Progenitor cell of endocrine pancreas (in vitro differentiated cells): ENCODE measurements around the gene IGFBP4. TPM values are rescaled to one million over a fixed set of nuclear protein-coding genes. Genes with fewer than 3 reads are reported as not detected.

Source experiments
- DNase-seq: peaks from one replicate; pipeline ENCODE4 v3.0.0; 2021; ENCODE audit warnings: low spot score; ENCODE audit not compliant: unreplicated experiment
- H3K27ac Mint-ChIP-seq: 2 replicates; pipeline ENCODE4 v1.8.0; 2021; ENCODE audit warnings: mild to moderate bottlenecking, moderate library complexity, mixed read lengths
- H3K27me3 Mint-ChIP-seq: 2 replicates; pipeline ENCODE4 v1.8.0; 2021; ENCODE audit warnings: mixed read lengths
- H3K36me3 Mint-ChIP-seq: 2 replicates; pipeline ENCODE4 v1.8.0; 2022; ENCODE audit warnings: mixed read lengths; ENCODE audit not compliant: insufficient read depth
- H3K4me1 Mint-ChIP-seq: 2 replicates; pipeline ENCODE4 v1.8.0; 2021; ENCODE audit warnings: low read depth, mixed read lengths
- H3K4me3 Mint-ChIP-seq: 2 replicates; pipeline ENCODE4 v1.8.0; 2021; ENCODE audit warnings: low read depth, mild to moderate bottlenecking, moderate library complexity, mixed read lengths
- H3K9me3 Mint-ChIP-seq: 2 replicates; pipeline ENCODE4 v1.8.0; 2021; ENCODE audit warnings: low read depth, mixed read lengths
- total RNA-seq: library from RNA; stranded (reverse); gene quantifications from 2 replicates; pipeline ENCODE4 v1.2.1, GENCODE V29; 2021
- TF ChIP-seq, protein P1 (sequence below): fragments of 200-600 bp; sonication (generic); IDR thresholded peaks from one replicate; pipeline ENCODE4 v1.5.0; 2021; ENCODE audit warnings: antibody characterized with exemption, mild to moderate bottlenecking; ENCODE audit not compliant: unreplicated experiment

Gene IGFBP4
- total RNA-seq, 1 donor from 2014 or later, result 3.6 TPM

DNA sequence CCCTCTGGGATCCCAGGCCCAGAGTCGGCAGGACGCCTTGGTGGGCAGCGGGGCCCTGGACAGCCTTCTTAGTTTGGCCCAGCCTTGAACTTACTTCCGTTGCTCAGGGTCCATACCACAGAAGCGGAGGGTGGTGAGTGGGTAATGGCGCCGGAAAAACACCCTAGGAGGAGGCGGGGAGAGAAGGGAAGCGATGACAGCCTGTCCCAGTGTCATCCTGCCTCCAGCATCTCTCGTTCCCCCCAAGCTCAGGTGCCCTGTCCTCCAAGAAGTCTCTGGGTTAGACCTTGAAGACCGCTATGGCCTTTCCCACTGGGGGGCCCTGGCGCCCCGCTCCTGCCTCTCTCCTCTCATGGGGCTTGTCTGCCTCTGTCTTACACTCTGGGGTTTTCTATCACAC, 35.2 kb downstream of the IGFBP4 start:
- no peaks in the 10 kb centered on the region for H3K4me1 Mint-ChIP-seq
- no peak overlapping the region for H3K4me3 Mint-ChIP-seq
- no peaks in the 10 kb centered on the region for H3K36me3 Mint-ChIP-seq
- H3K9me3 Mint-ChIP-seq, result no peaks in the 10 kb centered on the region
- DNase-seq, result no peak
- TF ChIP-seq, protein P1, sequence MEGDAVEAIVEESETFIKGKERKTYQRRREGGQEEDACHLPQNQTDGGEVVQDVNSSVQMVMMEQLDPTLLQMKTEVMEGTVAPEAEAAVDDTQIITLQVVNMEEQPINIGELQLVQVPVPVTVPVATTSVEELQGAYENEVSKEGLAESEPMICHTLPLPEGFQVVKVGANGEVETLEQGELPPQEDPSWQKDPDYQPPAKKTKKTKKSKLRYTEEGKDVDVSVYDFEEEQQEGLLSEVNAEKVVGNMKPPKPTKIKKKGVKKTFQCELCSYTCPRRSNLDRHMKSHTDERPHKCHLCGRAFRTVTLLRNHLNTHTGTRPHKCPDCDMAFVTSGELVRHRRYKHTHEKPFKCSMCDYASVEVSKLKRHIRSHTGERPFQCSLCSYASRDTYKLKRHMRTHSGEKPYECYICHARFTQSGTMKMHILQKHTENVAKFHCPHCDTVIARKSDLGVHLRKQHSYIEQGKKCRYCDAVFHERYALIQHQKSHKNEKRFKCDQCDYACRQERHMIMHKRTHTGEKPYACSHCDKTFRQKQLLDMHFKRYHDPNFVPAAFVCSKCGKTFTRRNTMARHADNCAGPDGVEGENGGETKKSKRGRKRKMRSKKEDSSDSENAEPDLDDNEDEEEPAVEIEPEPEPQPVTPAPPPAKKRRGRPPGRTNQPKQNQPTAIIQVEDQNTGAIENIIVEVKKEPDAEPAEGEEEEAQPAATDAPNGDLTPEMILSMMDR, result no peak
- H3K27me3 Mint-ChIP-seq, result peaks cover 3% of the 10 kb centered on the region
- no peak overlapping the region for H3K27ac Mint-ChIP-seq

DNA sequence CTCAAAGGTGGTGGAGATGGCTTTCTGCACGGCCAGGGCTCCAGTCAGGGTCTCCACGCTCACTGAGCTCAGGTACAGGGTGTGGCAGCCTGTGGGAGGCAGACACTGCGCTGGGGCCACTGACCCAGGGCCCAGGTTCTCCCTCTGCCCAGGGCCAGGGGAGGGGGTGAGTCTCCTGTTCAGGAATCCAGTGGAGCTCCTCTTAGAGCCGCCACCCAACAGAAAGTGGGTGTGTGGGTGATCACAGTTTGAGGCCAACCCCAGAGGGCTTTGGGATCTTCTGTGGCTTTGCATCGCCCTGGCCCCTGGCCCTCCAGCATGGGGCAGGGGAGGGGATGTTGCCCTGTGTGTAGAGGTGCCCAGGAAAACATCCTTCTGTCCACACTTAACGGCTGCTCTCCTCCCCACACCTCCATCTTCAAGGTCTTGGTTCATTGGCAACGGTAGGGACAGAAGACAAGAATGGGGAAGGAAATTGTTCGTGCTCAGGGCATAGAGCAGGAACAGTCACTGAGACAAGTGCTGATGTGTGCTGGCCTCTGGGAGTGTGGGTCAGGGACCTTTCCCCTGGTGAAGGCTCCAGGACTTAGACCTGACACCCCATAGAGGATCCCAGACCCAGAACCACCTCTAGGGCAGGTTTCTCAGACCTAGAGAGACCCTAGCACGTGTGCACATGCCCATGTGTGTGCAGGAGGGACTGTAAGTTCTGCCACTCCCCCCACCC, 36.7 kb downstream of the IGFBP4 start:
- no peaks in the 10 kb centered on the region for H3K36me3 Mint-ChIP-seq
- no peak overlapping the region for H3K4me3 Mint-ChIP-seq
- H3K9me3 Mint-ChIP-seq, result no peaks in the 10 kb centered on the region
- H3K4me1 Mint-ChIP-seq, result no peaks in the 10 kb centered on the region
- DNase-seq, result no peak
- TF ChIP-seq, protein P1, result no peak
- no peak overlapping the region for H3K27ac Mint-ChIP-seq
- peaks cover 5% of the 10 kb centered on the region for H3K27me3 Mint-ChIP-seq

DNA sequence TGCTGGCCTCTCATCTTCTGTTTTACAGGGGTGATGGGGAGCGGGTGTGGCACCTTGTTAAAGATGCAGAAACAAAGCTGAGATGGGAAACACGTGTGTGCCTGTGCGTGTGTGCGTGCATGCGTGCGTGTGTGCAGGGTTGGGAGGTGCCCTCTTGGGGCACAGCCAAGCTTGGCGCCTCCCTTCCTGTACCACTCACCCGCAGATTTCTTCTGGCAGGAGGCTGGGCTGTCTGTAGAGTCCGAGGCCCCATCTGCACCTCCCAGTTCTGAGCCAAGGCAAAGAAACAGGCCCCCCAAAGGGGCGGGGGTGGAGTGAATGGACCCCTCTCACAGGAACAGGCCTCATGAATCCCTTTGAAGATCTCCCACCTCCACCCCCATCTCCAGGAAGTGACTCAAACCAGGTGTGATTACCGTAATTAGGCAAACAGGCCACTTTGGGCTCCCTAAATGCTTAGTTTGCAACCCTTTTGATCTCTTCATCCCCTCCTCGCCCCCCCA, 37.3 kb downstream of the IGFBP4 start:
- H3K4me3 Mint-ChIP-seq, result no peak overlapping the region
- H3K27me3 Mint-ChIP-seq, result peaks cover 10% of the 10 kb centered on the region
- no peak overlapping the region for H3K27ac Mint-ChIP-seq
- TF ChIP-seq, protein P1, result no peak
- no peaks in the 10 kb centered on the region for H3K4me1 Mint-ChIP-seq
- DNase-seq, result no peak
- H3K36me3 Mint-ChIP-seq, result no peaks in the 10 kb centered on the region
- H3K9me3 Mint-ChIP-seq, result no peaks in the 10 kb centered on the region

DNA sequence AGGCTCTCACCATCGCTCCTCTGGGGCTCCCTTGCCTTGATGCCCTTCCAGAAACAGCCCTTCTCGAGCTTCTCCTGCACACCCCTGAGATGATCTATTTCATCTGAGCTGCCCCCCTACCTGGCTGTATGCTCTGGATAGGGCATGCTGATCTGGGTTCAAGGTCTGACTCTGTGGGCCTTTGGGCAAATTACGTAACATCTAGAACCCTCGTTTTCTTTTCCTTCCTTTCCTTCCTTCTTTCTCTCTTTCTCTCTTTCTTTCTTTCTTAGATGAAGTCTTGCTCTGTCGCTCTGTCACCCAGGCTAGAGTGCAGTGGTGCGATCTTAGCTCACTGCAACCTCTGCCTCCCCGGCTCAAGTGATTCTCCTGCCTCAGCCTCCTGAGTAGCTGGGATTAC, 37.9 kb downstream of the IGFBP4 start:
- TF ChIP-seq, protein P1, result no peak
- Mint-ChIP-seq H3K27ac (no peak overlapping the region), H3K4me1 (no peaks in the 10 kb centered on the region), H3K36me3 (no peaks in the 10 kb centered on the region), H3K9me3 (no peaks in the 10 kb centered on the region), H3K27me3 (peaks cover 12% of the 10 kb centered on the region), H3K4me3 (no peak overlapping the region)
- DNase-seq, result no peak

DNA sequence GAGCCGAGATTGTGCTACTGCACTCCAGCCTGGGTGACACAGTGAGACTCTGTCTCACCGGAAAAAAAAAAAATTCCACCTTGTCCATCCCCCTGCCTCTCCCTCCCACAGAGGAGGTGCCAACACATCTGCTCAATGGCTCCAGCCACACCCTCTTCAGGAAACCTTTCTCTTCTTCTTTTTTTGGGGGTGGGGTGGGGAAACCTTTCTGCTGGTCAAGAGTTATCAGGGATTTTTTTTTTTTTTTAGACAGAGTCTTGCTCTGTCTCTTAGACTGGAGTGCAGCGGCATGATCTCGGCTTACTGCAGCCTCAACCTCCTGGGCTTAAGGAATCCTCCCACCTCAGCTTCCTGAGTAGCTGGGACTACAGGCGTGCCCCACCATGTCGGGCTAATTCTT, 39.5 kb downstream of the IGFBP4 start:
- Mint-ChIP-seq H3K27me3 (peaks cover 20% of the 10 kb centered on the region), H3K27ac (no peak overlapping the region), H3K36me3 (no peaks in the 10 kb centered on the region), H3K4me1 (no peaks in the 10 kb centered on the region), H3K4me3 (no peak overlapping the region), H3K9me3 (no peaks in the 10 kb centered on the region)
- no peak for DNase-seq
- TF ChIP-seq, protein P1, result no peak
